A549 (cell line): ENCODE measurements around the gene CEND1. TPM values are rescaled to one million over a fixed set of nuclear protein-coding genes. Genes with fewer than 3 reads are reported as not detected.

Experiments
- ATAC-seq, 2 experiments: fragments of 200-7000 bp in 1 of 2; fragments of >200 bp in 1 of 2; cut with Nextera tagmentation in 1 of 2; cut with Tn5 transposase in 1 of 2; 3 replicates each; pipeline versions ENCODE4 v1.8.0 to v1.9.1; 2018 to 2020; ENCODE audit warnings: mild to moderate bottlenecking in 1 of 2, moderate library complexity in 1 of 2
- CTCF ChIA-PET: fragments of 300-600 bp; sonication (Branson Sonifier 250); formaldehyde crosslinking; extraction: SDS; loops from one replicate; lab custom pipeline; 2021; ENCODE audit warnings: antibody characterized with exemption, inconsistent platforms; lab: Yijun Ruan, JAX
- POLR2A ChIA-PET: fragments of 350-600 bp; formaldehyde crosslinking; extraction: SDS; loops from one replicate; lab custom pipeline; 2021; ENCODE audit warnings: antibody characterized with exemption, inconsistent platforms; lab: Yijun Ruan, JAX
- DNase-seq, 2 experiments: peaks; one replicate each; pipeline versions ENCODE4 v3.0.0 to v3.0.0-alpha.2; 2011 to 2016; ENCODE audit warnings: low read depth in 1 of 2, low spot score in 1 of 2
- FAIRE-seq: peaks from 2 replicates; lab custom pipeline; 2011; peaks lifted over from hg19 to GRCh38; lab: Jason Lieb, UNC
- H3K27ac ChIP-seq, 2 experiments: fragments of >200 bp; sonication (Bioruptor Twin); formaldehyde crosslinking; 3 replicates each; pipeline ENCODE4 v1.5.1; 2016 to 2017
- H3K4me1 ChIP-seq: fragments of >200 bp; sonication (Bioruptor Twin); formaldehyde crosslinking; 3 replicates; pipeline ENCODE4 v1.6.1; 2016
- H3K4me2 ChIP-seq: fragments of >200 bp; sonication (Bioruptor Twin); formaldehyde crosslinking; 3 replicates; pipeline ENCODE4 v1.6.1; 2016
- H3K4me3 ChIP-seq: fragments of >200 bp; sonication (Bioruptor Twin); formaldehyde crosslinking; 3 replicates; pipeline ENCODE4 v1.5.1; 2016
- H3K9me3 ChIP-seq: fragments of >200 bp; sonication (Bioruptor Twin); formaldehyde crosslinking; 3 replicates; pipeline ENCODE4 v1.6.1; 2016
- CBX2 ChIP-seq: fragments of 200-600 bp; sonication (generic); IDR thresholded peaks from 2 replicates; pipeline ENCODE4 v1.6.1; 2016; ENCODE audit warnings: low read depth, mild to moderate bottlenecking, borderline replicate concordance
- CEBPB ChIP-seq, 2 experiments: fragments of >200 bp in 1 of 2; sonication (Bioruptor Twin) in 1 of 2; formaldehyde crosslinking in 1 of 2; IDR thresholded peaks; 2 replicates each; pipeline ENCODE4 v1.6.1; 2012 to 2016
- CHD2 ChIP-seq: fragments of 150-350 bp; IDR thresholded peaks from 2 replicates; pipeline ENCODE4 v1.6.1; 2014; ENCODE audit warnings: low read length; ENCODE audit not compliant: partially characterized antibody
- CTCF ChIP-seq: fragments of >200 bp; sonication (Bioruptor Twin); formaldehyde crosslinking; IDR thresholded peaks from 3 replicates; pipeline ENCODE4 v1.5.1; 2016
- EHF ChIP-seq: fragments of 250-450 bp; sonication (Bioruptor Pico); IDR thresholded peaks from 2 replicates; pipeline ENCODE4 v1.5.0; 2020; ENCODE audit warnings: mild to moderate bottlenecking
- ELK1 ChIP-seq: fragments of 150-350 bp; IDR thresholded peaks from 2 replicates; pipeline ENCODE4 v1.6.1; 2014; ENCODE audit warnings: low read depth, mild to moderate bottlenecking, low read length
- FOSB ChIP-seq: fragments of 250-450 bp; sonication (Bioruptor Pico); IDR thresholded peaks from 2 replicates; pipeline ENCODE4 v1.5.0; 2020; ENCODE audit warnings: mild to moderate bottlenecking, moderate library complexity
- FOSL2 ChIP-seq, 2 experiments: fragments of 450-650 bp in 1 of 2; fragments of >200 bp in 1 of 2; sonication (Bioruptor Twin) in 1 of 2; formaldehyde crosslinking; IDR thresholded peaks; 2 replicates each; pipeline versions ENCODE4 v1.5.0 to v1.6.1; 2016 to 2020; ENCODE audit warnings: mild to moderate bottlenecking in 1 of 2, moderate library complexity in 1 of 2
- FOXS1 ChIP-seq: fragments of 250-450 bp; sonication (Bioruptor Pico); IDR thresholded peaks from 2 replicates; pipeline ENCODE4 v1.5.0; 2020; ENCODE audit warnings: mild to moderate bottlenecking, moderate library complexity
- HOXA7 ChIP-seq: fragments of 250-450 bp; sonication (Bioruptor Pico); IDR thresholded peaks from 2 replicates; pipeline ENCODE4 v1.5.0; 2020; ENCODE audit warnings: mild to moderate bottlenecking, moderate library complexity
- JUN ChIP-seq, 2 experiments: fragments of >200 bp; sonication (Bioruptor Twin); formaldehyde crosslinking; IDR thresholded peaks; 2 replicates in 1 of 2; 3 replicates in 1 of 2; pipeline ENCODE4 v1.6.1; 2016 to 2017
- MAFK ChIP-seq: fragments of 450-650 bp; IDR thresholded peaks from 2 replicates; pipeline ENCODE4 v1.6.1; 2014; ENCODE audit not compliant: partially characterized antibody
- MAX ChIP-seq: IDR thresholded peaks from 2 replicates; pipeline ENCODE4 v1.6.1; 2012
- MYC ChIP-seq: IDR thresholded peaks from 2 replicates; pipeline ENCODE4 v1.6.1; 2012; ENCODE audit warnings: mild to moderate bottlenecking, inconsistent platforms, low read length, improper control_type of control experiment, borderline replicate concordance
- NPAS2 ChIP-seq: fragments of 250-450 bp; sonication (Bioruptor Pico); IDR thresholded peaks from 2 replicates; pipeline ENCODE4 v1.8.0; 2022; ENCODE audit warnings: mild to moderate bottlenecking, moderate library complexity, borderline replicate concordance
- NR3C1 ChIP-seq: fragments of >200 bp; sonication (Bioruptor Twin); formaldehyde crosslinking; IDR thresholded peaks from 3 replicates; pipeline ENCODE4 v1.6.1; 2017
- PHF8 ChIP-seq: fragments of 200-600 bp; sonication (generic); IDR thresholded peaks from 2 replicates; pipeline ENCODE4 v1.6.1; 2016; ENCODE audit warnings: low read depth, mild to moderate bottlenecking, antibody characterized with exemption, moderate library complexity, borderline replicate concordance
- POLR2A ChIP-seq: IDR thresholded peaks from 2 replicates; pipeline ENCODE4 v1.6.1; 2012; ENCODE audit warnings: mild to moderate bottlenecking, low read length
- SREBF2 ChIP-seq: fragments of 450-650 bp; IDR thresholded peaks from 2 replicates; pipeline ENCODE4 v1.6.1; 2014; ENCODE audit warnings: mild to moderate bottlenecking, moderate library complexity
- TFCP2L1 ChIP-seq: fragments of 250-450 bp; sonication (Bioruptor Pico); IDR thresholded peaks from 2 replicates; pipeline ENCODE4 v1.5.0; 2021; ENCODE audit warnings: mild to moderate bottlenecking
- TP53 ChIP-seq: fragments of 250-450 bp; sonication (Bioruptor Pico); IDR thresholded peaks from 2 replicates; pipeline ENCODE4 v1.5.0; 2021; ENCODE audit warnings: mild to moderate bottlenecking, moderate library complexity
- ZFP36 ChIP-seq: fragments of 450-650 bp; IDR thresholded peaks from 2 replicates; pipeline ENCODE4 v1.6.1; 2014; ENCODE audit warnings: borderline replicate concordance; ENCODE audit not compliant: partially characterized antibody
- ZSCAN20 ChIP-seq: fragments of 250-450 bp; sonication (Bioruptor Pico); IDR thresholded peaks from 2 replicates; pipeline ENCODE4 v1.8.0; 2022; ENCODE audit warnings: mild to moderate bottlenecking, moderate library complexity
- WGBS: methylation state at CpG from one replicate; pipeline ENCODE4 v1.1.6; 2017; ENCODE audit errors: missing lambda C conversion rate; 5-methylcytosine and 5-hydroxymethylcytosine counted together
- polyA plus RNA-seq, 4 experiments: library from polyadenylated mRNA; depleted of rRNA in 3 of 4; stranded (reverse); fragments of >200 nt; fragmentation: RNase III in 1 of 4; extraction: RNeasy Plus Mini Kit Qiagen cat#74134 plus additional on column Dnase treatment in 1 of 4; gene quantifications; 2 replicates in 3 of 4; 3 replicates in 1 of 4; pipeline ENCODE4 v1.2.3, GENCODE V29; 2011 to 2017

The CEND1 gene
- polyA plus RNA-seq, 2 of the 4 experiments (the other 2 are of a cell fraction): 1.0 TPM; not detected in 1

GRCh38 chr11:834371-835316 is 44.8 kb upstream of the CEND1 start (continued):
- TF ChIP-seq CEBPB (IDR thresholded peaks at IDR 0.05) (peak in 1 of 2 experiments; percentile 30; a peak in 1 of 4 replicates), FOSB (CRISPR knock-in tag) (peak; percentile 42), SREBF2 (no peak), MAFK (peak; percentile 82), ELK1 (no peak)

- Histone ChIP-seq H3K4me3 (peak overlapping the region; percentile 86), H3K4me2 (peak overlapping the region; percentile 88), H3K9me3 (no peaks in the 10 kb centered on the region), H3K27ac (peak overlapping the region; percentile 98 to 100)
- DNase-seq: peak in 1 of 2 experiments; percentile 75
- ChIA-PET POLR2A (interaction anchor here (0.7 to 5.1 kb wide), 6 partner anchors 9 to 25 kb away, joined by 3 to 52 read pairs (median 12); partner anchors contain the start of genes PNPLA2, POLR2L, RPLP2 and TSPAN4), CTCF (interaction anchor here (0.8 to 2.4 kb wide), 4 partner anchors 9 to 18 kb away, joined by 3 to 10 read pairs (median 6); partner anchors contain the start of gene PNPLA2)
- peak; percentile 36; the same call in 1 of the 2 replicates for TF ChIP-seq MAX
- TF ChIP-seq TFCP2L1 (CRISPR knock-in tag): 0 out of 2 replicates have a peak, but pooled peaks have one; percentile 25
- TF ChIP-seq JUN (IDR thresholded peaks at IDR 0.05): peak in 1 of 2 experiments; percentile 4; a peak in 2 of 5 replicates
- peak; percentile 12 for TF ChIP-seq MAFK
- no peak for TF ChIP-seq NR3C1
- TF ChIP-seq FOSB (CRISPR knock-in tag): no peak
- no peak for TF ChIP-seq CHD2
- peak; percentile 77; the same call in 1 of the 2 replicates for TF ChIP-seq TP53
- no peak for TF ChIP-seq CEBPB (IDR thresholded peaks at IDR 0.05)
- peak; percentile 34; the same call in 1 of the 2 replicates for TF ChIP-seq EHF (CRISPR knock-in tag)
- TF ChIP-seq, all 56 proteins: peak for 6
- WGBS: 3% methylated on average over 8 of the region's 9 CpGs
- ATAC-seq (peak in 1 of 2 experiments; percentile 0; a peak in 3 of 6 replicates), FAIRE-seq (no peak)
- peaks cover 64% of the 10 kb centered on the region for H3K4me1 ChIP-seq
These were observed 44.0 kb upstream of the CEND1 start for GRCh38 chr11:833849-834311.

GRCh38 chr11:833114-833791 is 43.4 kb upstream of the CEND1 start:
- no peak for FAIRE-seq
- DNase-seq: peak in 1 of 2 experiments; percentile 55
- ATAC-seq: peak in 1 of 2 experiments; percentile 1; a peak in 2 of 6 replicates
- Histone ChIP-seq H3K4me1 (peaks cover 57% of the 10 kb centered on the region), H3K4me3 (peak overlapping the region; percentile 86), H3K27ac (peak overlapping the region; percentile 98 to 100), H3K9me3 (no peaks in the 10 kb centered on the region), H3K4me2 (peak overlapping the region; percentile 88)
- ChIA-PET POLR2A (interaction anchor here (1.2 to 5.1 kb wide), 5 partner anchors 10 to 24 kb away, joined by 3 to 52 read pairs (median 20); partner anchors contain the start of genes PNPLA2, POLR2L, RPLP2 and TSPAN4), CTCF (interaction anchor here (0.8 to 2.4 kb wide), 4 partner anchors 9 to 18 kb away, joined by 4 to 10 read pairs (median 6); no protein-coding TSS in a partner anchor)
- no CpG with 5 or more reads among the region's 55 CpGs for WGBS
- no peak for TF ChIP-seq FOXS1 (CRISPR knock-in tag)
- TF ChIP-seq CBX2: no peak
- TF ChIP-seq POLR2A: peak; percentile 5; the same call in 1 of the 2 replicates
- TF ChIP-seq ZFP36: no peak
- no peak for TF ChIP-seq EHF (CRISPR knock-in tag)
- TF ChIP-seq FOSL2 (IDR thresholded peaks at IDR 0.05): no peak
- no peak; the same call in 1 of the 2 replicates for TF ChIP-seq FOSL2 (CRISPR knock-in tag; IDR thresholded peaks at IDR 0.05)
- 0 out of 2 replicates have a peak, but pooled peaks have one; percentile 52 for TF ChIP-seq TP53
- no peak for TF ChIP-seq ZSCAN20 (CRISPR knock-in tag)
- TF ChIP-seq MAX: 0 out of 2 replicates have a peak, but pooled peaks have one; percentile 2
- no peak for TF ChIP-seq NPAS2 (CRISPR knock-in tag)
- no peak for TF ChIP-seq HOXA7 (CRISPR knock-in tag)
- peak; percentile 63; the same call in 1 of the 2 replicates for TF ChIP-seq TFCP2L1 (CRISPR knock-in tag)
- TF ChIP-seq JUN (IDR thresholded peaks at IDR 0.05): peak in 1 of 2 experiments; percentile 59; a peak in 3 of 5 replicates
- no peak for TF ChIP-seq CTCF
- no peak for TF ChIP-seq ELK1
- 0 out of 2 replicates have a peak, but pooled peaks have one; percentile 39 for TF ChIP-seq MYC
- TF ChIP-seq PHF8: peak; percentile 11; the same call in 1 of the 2 replicates
- no peak for TF ChIP-seq MAFK
